ENCODE data around the gene COL4A2.

GRCh38 chr13:110505594-110505993, 198.5 kb downstream of the COL4A2 start:
- TF ChIP-seq FOXA1 (IDR thresholded peaks at IDR 0.05), result no peak
- TF ChIP-seq ZNF384 (IDR thresholded peaks at IDR 0.05), result no peak
- TF ChIP-seq TARDBP (IDR thresholded peaks at IDR 0.05), result no peak
- TF ChIP-seq BHLHE40 (IDR thresholded peaks at IDR 0.05; ENCODE audit: borderline replicate concordance), result no peak
